Measurements from ENCODE around the gene KDM3B. TPM values are rescaled to one million over a fixed set of nuclear protein-coding genes. Genes with fewer than 3 reads are reported as not detected.
A peak's percentile ranks its signal among the peaks of the same experiment; 100 is the strongest.

The KDM3B gene
- total and polyA plus RNA-seq, 2 experiments from 2014 or later = 25.8 to 86.6 TPM

DNA sequence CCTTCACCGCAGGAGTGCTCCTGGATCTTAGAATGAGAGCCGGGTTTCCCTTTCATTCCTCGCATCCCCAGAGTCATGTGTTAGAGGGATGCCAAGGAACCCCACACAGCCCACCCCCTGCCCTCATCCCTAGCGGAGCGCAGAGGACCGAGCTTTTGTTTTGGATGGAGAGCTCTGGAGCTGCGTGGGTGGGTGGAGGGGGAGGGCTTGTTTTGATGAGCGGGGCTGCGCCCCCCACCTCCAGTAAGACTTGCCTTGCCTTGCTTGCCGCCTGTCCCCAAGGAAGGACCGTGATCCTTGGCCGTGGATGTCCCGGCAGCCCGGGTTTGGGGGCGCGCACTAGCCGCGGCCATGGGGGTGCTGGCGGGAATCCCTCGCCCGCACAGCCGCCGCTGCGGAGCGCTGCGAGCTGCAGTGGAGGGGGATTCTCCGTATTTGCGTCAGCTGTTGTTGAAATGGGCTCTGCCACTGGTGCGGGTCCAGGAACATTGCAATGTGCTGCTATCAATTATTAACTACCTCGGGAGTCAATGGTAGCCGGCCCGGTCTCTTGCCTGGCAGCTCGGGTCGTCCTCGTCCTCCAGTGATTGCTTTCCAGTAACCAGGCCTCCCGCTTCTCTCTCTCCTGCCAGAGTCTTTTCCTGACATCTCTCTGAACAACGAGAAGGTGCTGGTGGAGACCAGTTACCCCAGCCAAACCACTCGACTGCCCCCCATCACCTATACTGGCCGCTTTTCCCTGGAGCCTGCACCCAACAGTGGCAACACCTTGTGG, 113.8 kb downstream of the KDM3B start:
- Histone ChIP-seq H3K27me3 (ENCODE audit: insufficient read depth) (peaks cover 26% of the 10 kb centered on the region), H3F3A (replicated peaks; ENCODE audit: low read depth) (peaks cover 9% of the 10 kb centered on the region), H4K20me1 (replicated peaks; ENCODE audit: insufficient read depth) (peaks cover 14% of the 10 kb centered on the region; the same call in 1 of the 2 replicates), H3K4me1 (ENCODE audit: insufficient read depth) (no peaks in the 10 kb centered on the region), H3K9me2 (ENCODE audit: insufficient read depth) (no peaks in the 10 kb centered on the region), H3K79me2 (replicated peaks; ENCODE audit: insufficient read depth) (no peaks in the 10 kb centered on the region), H3K4me3 (peak overlapping the region; percentile 94), H2AFZ (no peak overlapping the region), H3K4me2 (peak overlapping the region; percentile 96), H3K36me3 (ENCODE audit: insufficient read depth) (0 out of 2 replicates have a peak, but pooled peaks cover 3% of the 10 kb centered on the region), H3K27ac (ENCODE audit: low read depth) (no peak overlapping the region)
- Mint-ChIP-seq H3K27me3 (ENCODE audit: insufficient read depth, low read depth, poor library complexity) (peaks cover 50% of the 10 kb centered on the region), H3K4me1 (peaks cover 27% of the 10 kb centered on the region), H3K27ac (no peak overlapping the region), H3K36me3 (ENCODE audit: low read depth) (peaks cover 28% of the 10 kb centered on the region), H3K9me3 (peaks cover 15% of the 10 kb centered on the region; the same call in 2 of the 3 replicates), H3K4me3 (peak overlapping the region; percentile 84)
- TF ChIP-seq STAT1 (IDR thresholded peaks at IDR 0.05; ENCODE audit: unreplicated experiment) = no peak
- no peak for TF ChIP-seq EZH2phosphoT487 (IDR thresholded peaks at IDR 0.05; ENCODE audit: unreplicated experiment)
- TF ChIP-seq, protein P1, sequence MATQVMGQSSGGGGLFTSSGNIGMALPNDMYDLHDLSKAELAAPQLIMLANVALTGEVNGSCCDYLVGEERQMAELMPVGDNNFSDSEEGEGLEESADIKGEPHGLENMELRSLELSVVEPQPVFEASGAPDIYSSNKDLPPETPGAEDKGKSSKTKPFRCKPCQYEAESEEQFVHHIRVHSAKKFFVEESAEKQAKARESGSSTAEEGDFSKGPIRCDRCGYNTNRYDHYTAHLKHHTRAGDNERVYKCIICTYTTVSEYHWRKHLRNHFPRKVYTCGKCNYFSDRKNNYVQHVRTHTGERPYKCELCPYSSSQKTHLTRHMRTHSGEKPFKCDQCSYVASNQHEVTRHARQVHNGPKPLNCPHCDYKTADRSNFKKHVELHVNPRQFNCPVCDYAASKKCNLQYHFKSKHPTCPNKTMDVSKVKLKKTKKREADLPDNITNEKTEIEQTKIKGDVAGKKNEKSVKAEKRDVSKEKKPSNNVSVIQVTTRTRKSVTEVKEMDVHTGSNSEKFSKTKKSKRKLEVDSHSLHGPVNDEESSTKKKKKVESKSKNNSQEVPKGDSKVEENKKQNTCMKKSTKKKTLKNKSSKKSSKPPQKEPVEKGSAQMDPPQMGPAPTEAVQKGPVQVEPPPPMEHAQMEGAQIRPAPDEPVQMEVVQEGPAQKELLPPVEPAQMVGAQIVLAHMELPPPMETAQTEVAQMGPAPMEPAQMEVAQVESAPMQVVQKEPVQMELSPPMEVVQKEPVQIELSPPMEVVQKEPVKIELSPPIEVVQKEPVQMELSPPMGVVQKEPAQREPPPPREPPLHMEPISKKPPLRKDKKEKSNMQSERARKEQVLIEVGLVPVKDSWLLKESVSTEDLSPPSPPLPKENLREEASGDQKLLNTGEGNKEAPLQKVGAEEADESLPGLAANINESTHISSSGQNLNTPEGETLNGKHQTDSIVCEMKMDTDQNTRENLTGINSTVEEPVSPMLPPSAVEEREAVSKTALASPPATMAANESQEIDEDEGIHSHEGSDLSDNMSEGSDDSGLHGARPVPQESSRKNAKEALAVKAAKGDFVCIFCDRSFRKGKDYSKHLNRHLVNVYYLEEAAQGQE (IDR thresholded peaks at IDR 0.05; ENCODE audit: unreplicated experiment) = no peak
- TF ChIP-seq, protein P2, sequence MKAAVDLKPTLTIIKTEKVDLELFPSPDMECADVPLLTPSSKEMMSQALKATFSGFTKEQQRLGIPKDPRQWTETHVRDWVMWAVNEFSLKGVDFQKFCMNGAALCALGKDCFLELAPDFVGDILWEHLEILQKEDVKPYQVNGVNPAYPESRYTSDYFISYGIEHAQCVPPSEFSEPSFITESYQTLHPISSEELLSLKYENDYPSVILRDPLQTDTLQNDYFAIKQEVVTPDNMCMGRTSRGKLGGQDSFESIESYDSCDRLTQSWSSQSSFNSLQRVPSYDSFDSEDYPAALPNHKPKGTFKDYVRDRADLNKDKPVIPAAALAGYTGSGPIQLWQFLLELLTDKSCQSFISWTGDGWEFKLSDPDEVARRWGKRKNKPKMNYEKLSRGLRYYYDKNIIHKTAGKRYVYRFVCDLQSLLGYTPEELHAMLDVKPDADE (IDR thresholded peaks at IDR 0.05) = no peak
- TF ChIP-seq CREB1 (CRISPR knock-in tag; IDR thresholded peaks at IDR 0.05; ENCODE audit: low read depth) = no peak
- TF ChIP-seq, protein P3, sequence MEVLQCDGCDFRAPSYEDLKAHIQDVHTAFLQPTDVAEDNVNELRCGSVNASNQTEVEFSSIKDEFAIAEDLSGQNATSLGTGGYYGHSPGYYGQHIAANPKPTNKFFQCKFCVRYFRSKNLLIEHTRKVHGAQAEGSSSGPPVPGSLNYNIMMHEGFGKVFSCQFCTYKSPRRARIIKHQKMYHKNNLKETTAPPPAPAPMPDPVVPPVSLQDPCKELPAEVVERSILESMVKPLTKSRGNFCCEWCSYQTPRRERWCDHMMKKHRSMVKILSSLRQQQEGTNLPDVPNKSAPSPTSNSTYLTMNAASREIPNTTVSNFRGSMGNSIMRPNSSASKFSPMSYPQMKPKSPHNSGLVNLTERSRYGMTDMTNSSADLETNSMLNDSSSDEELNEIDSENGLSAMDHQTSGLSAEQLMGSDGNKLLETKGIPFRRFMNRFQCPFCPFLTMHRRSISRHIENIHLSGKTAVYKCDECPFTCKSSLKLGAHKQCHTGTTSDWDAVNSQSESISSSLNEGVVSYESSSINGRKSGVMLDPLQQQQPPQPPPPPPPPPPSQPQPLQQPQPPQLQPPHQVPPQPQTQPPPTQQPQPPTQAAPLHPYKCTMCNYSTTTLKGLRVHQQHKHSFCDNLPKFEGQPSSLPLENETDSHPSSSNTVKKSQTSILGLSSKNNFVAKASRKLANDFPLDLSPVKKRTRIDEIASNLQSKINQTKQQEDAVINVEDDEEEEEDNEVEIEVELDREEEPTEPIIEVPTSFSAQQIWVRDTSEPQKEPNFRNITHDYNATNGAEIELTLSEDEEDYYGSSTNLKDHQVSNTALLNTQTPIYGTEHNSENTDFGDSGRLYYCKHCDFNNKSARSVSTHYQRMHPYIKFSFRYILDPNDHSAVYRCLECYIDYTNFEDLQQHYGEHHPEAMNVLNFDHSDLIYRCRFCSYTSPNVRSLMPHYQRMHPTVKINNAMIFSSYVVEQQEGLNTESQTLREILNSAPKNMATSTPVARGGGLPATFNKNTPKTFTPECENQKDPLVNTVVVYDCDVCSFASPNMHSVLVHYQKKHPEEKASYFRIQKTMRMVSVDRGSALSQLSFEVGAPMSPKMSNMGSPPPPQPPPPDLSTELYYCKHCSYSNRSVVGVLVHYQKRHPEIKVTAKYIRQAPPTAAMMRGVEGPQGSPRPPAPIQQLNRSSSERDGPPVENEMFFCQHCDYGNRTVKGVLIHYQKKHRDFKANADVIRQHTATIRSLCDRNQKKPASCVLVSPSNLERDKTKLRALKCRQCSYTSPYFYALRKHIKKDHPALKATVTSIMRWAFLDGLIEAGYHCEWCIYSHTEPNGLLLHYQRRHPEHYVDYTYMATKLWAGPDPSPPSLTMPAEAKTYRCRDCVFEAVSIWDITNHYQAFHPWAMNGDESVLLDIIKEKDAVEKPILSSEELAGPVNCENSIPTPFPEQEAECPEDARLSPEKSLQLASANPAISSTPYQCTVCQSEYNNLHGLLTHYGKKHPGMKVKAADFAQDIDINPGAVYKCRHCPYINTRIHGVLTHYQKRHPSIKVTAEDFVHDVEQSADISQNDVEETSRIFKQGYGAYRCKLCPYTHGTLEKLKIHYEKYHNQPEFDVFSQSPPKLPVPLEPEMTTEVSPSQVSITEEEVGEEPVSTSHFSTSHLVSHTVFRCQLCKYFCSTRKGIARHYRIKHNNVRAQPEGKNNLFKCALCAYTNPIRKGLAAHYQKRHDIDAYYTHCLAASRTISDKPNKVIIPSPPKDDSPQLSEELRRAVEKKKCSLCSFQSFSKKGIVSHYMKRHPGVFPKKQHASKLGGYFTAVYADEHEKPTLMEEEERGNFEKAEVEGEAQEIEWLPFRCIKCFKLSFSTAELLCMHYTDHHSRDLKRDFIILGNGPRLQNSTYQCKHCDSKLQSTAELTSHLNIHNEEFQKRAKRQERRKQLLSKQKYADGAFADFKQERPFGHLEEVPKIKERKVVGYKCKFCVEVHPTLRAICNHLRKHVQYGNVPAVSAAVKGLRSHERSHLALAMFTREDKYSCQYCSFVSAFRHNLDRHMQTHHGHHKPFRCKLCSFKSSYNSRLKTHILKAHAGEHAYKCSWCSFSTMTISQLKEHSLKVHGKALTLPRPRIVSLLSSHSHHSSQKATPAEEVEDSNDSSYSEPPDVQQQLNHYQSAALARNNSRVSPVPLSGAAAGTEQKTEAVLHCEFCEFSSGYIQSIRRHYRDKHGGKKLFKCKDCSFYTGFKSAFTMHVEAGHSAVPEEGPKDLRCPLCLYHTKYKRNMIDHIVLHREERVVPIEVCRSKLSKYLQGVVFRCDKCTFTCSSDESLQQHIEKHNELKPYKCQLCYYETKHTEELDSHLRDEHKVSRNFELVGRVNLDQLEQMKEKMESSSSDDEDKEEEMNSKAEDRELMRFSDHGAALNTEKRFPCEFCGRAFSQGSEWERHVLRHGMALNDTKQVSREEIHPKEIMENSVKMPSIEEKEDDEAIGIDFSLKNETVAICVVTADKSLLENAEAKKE (CRISPR knock-in tag; IDR thresholded peaks at IDR 0.05) = no peak
- TF ChIP-seq POLR2AphosphoS5 (IDR thresholded peaks at IDR 0.05; ENCODE audit: low read depth) = no peak
- TF ChIP-seq NANOG (IDR thresholded peaks at IDR 0.05; ENCODE audit: borderline replicate concordance) = no peak
- no peak for TF ChIP-seq ZNF331 (CRISPR knock-in tag; IDR thresholded peaks at IDR 0.05; ENCODE audit: low read depth)
- TF ChIP-seq ZNF114 (CRISPR knock-in tag; IDR thresholded peaks at IDR 0.05) = no peak
- no peak for TF ChIP-seq JUNB (IDR thresholded peaks at IDR 0.05; ENCODE audit: unreplicated experiment)
- TF ChIP-seq, protein P4, sequence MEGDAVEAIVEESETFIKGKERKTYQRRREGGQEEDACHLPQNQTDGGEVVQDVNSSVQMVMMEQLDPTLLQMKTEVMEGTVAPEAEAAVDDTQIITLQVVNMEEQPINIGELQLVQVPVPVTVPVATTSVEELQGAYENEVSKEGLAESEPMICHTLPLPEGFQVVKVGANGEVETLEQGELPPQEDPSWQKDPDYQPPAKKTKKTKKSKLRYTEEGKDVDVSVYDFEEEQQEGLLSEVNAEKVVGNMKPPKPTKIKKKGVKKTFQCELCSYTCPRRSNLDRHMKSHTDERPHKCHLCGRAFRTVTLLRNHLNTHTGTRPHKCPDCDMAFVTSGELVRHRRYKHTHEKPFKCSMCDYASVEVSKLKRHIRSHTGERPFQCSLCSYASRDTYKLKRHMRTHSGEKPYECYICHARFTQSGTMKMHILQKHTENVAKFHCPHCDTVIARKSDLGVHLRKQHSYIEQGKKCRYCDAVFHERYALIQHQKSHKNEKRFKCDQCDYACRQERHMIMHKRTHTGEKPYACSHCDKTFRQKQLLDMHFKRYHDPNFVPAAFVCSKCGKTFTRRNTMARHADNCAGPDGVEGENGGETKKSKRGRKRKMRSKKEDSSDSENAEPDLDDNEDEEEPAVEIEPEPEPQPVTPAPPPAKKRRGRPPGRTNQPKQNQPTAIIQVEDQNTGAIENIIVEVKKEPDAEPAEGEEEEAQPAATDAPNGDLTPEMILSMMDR (conservative IDR thresholded peaks at IDR 0.05; ENCODE audit: low read depth in 2 of 2) = no peak
- no peak for TF ChIP-seq EZH2 (IDR thresholded peaks at IDR 0.05; ENCODE audit: low read depth, unreplicated experiment)
- ATAC-seq (no peak), DNase-seq (ENCODE audit: low spot score) (no peak)

Data from GM23338 (cell line).